Hematopoietic multipotent progenitor cell treated with erythropoietin and hydrocortisone succinate and interleukin-3 and kit ligand, for 15 days (in vitro differentiated cells): ENCODE data around the gene EMC8.
"Not testable (repeated sequence)": the region's sequence is repeated elsewhere in the genome, so short reads cannot be mapped to it uniquely, and the experiment has no call there.

ENCODE experiments used
- DNase-seq: peaks from one replicate; pipeline ENCODE4 v3.0.0-alpha.2; 2015; ENCODE audit warnings: low spot score

Gene EMC8

GRCh38 chr16:85799497-85800320, at the start of gene EMC8, which contains the start of gene COX4I1:
Gene EMC8, minus strand, starts transcription at chr16:85799544. Its CDS starts 249 bp downstream, at chr16:85799295.
Gene COX4I1, plus strand, starts transcription at chr16:85799695. Its CDS starts 1,511 bp downstream, at chr16:85801206.
- peak; percentile 93 for DNase-seq

- DNase-seq: no peak
These were observed 49.6 kb upstream of the EMC8 start for GRCh38 chr16:85848986-85849385.

GRCh38 chr16:85847681-85848601, 48.6 kb upstream of the EMC8 start:
- DNase-seq: no peak

- DNase-seq: no peak
These were observed 47.7 kb upstream of the EMC8 start for GRCh38 chr16:85847036-85847435.

- no peak for DNase-seq
These were observed 47.1 kb upstream of the EMC8 start for GRCh38 chr16:85846461-85846860.

- DNase-seq: no peak
These were observed 45.9 kb upstream of the EMC8 start for GRCh38 chr16:85845266-85845665.

GRCh38 chr16:85844786-85845185, 45.4 kb upstream of the EMC8 start:
- DNase-seq: no peak

- no peak for DNase-seq
These were observed 44.8 kb upstream of the EMC8 start for GRCh38 chr16:85844169-85844481.

GRCh38 chr16:85843471-85844168, 44.3 kb upstream of the EMC8 start:
- no peak for DNase-seq

- DNase-seq: no peak
These were observed 43.5 kb upstream of the EMC8 start for GRCh38 chr16:85842848-85843247.

GRCh38 chr16:85842435-85842834, 43.1 kb upstream of the EMC8 start:
- no peak for DNase-seq

- DNase-seq: no peak
These were observed 41.5 kb upstream of the EMC8 start for GRCh38 chr16:85840801-85841200.

- no peak for DNase-seq
These were observed 41.1 kb upstream of the EMC8 start for GRCh38 chr16:85840395-85840794.

GRCh38 chr16:85839681-85840240, 40.4 kb upstream of the EMC8 start:
- no peak for DNase-seq

- no peak for DNase-seq
These were observed 39.7 kb upstream of the EMC8 start for GRCh38 chr16:85838876-85839585.

- no peak for DNase-seq
These were observed 39.0 kb upstream of the EMC8 start for GRCh38 chr16:85838381-85838780.

GRCh38 chr16:85837654-85838053, 38.3 kb upstream of the EMC8 start:
- not testable (repeated sequence) for DNase-seq

GRCh38 chr16:85836706-85837582, 37.6 kb upstream of the EMC8 start:
- DNase-seq: no peak

- no peak for DNase-seq
These were observed 36.8 kb upstream of the EMC8 start for GRCh38 chr16:85835956-85836705.
